Ascending aorta (tissue), 2 donors: ENCODE data around the gene KIAA1671. TPM values are rescaled to one million over a fixed set of nuclear protein-coding genes. Genes with fewer than 3 reads are reported as not detected.

Experiments used
- DNase-seq, 2 donors: peaks; one replicate each; pipeline ENCODE4 v3.0.0-alpha.2; 2019; ENCODE audit warnings: low spot score in 2 of 2
- H3K27ac ChIP-seq, 2 donors: fragments of 200-600 bp; sonication (generic); one replicate each; pipeline ENCODE4 v1.5.1; 2016 to 2017; ENCODE audit warnings: mild to moderate bottlenecking in 1 of 2
- H3K27me3 ChIP-seq: fragments of 200-600 bp; sonication (generic); one replicate; pipeline ENCODE4 v1.5.1; 2017
- H3K36me3 ChIP-seq, 2 donors: fragments of 200-600 bp; sonication (generic); one replicate each; pipeline ENCODE4 v1.5.1; 2016
- H3K4me1 ChIP-seq, 2 donors: fragments of 200-600 bp; sonication (generic); one replicate each; pipeline ENCODE4 v1.5.1; 2016 to 2017; ENCODE audit warnings: mild to moderate bottlenecking in 1 of 2
- H3K4me3 ChIP-seq, 2 donors: fragments of 200-600 bp; sonication (generic); one replicate each; pipeline ENCODE4 v1.5.1; 2016 to 2017; ENCODE audit warnings: mild to moderate bottlenecking in 1 of 2
- H3K9me3 ChIP-seq, 2 donors: fragments of 200-600 bp; sonication (generic); one replicate each; pipeline ENCODE4 v1.5.1; 2016
- CTCF ChIP-seq, 3 experiments: fragments of 200-600 bp in 2 of 3; fragments of 450-650 bp in 1 of 3; sonication (generic) in 2 of 3; IDR thresholded peaks; one replicate each; pipeline ENCODE4 v1.5.1; 2016 to 2019; ENCODE audit warnings: antibody characterized with exemption in 3 of 3, mild to moderate bottlenecking in 1 of 3, moderate library complexity in 1 of 3
- intact Hi-C: fragments of 100-400 bp; cut with DNase I; formaldehyde crosslinking; loops from one replicate; pipeline ENCODE4 v1.15.1; 2023
- total RNA-seq: library from RNA; depleted of rRNA; stranded (reverse); fragments of >200 nt; gene quantifications from one replicate; pipeline ENCODE4 v1.1.0, GENCODE V29; 2016

The KIAA1671 gene
- total RNA-seq, 1 donor from 2014 or later: 79.0 TPM

DNA sequence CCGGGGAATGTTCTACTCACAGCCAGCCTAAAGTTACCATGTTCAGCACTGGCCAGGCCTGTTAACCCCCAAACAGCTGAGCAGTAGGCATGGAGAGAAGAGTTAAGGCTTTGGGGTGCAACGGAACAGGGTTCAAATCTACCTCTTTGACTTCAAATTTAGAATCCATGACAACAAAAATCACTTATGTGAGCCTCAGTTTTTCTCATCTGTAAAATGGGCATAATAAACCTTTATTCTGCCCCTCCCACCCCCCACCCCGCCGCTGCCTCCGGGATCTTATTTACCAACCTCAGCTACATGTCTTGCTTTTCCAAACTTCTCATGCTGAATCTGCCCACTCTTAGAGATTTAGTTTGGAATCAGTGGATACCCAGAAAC is 134.4 kb downstream of the KIAA1671 start:
- Histone ChIP-seq H3K36me3 (peaks cover 0 to 9% of the 10 kb centered on the region in 2 donors), H3K4me1 (peaks cover 22 to 72% of the 10 kb centered on the region in 2 donors), H3K27me3 (no peaks in the 10 kb centered on the region), H3K27ac (peak overlapping the region; percentile 91 to 96), H3K9me3 (no peaks in the 10 kb centered on the region), H3K4me3 (no peak overlapping the region)
- no peak for DNase-seq
- no peak for TF ChIP-seq CTCF (IDR thresholded peaks at IDR 0.05)
- intact Hi-C loops: loop anchor here (1.0 to 2.0 kb wide), 3 partner anchors 12 to 24 kb away; no protein-coding TSS in a partner anchor

GRCh38 chr22:25090225-25090890 is 137.8 kb downstream of the KIAA1671 start:
- intact Hi-C loops: no loop called here
- no peak for TF ChIP-seq CTCF (IDR thresholded peaks at IDR 0.05)
- DNase-seq: no peak
- Histone ChIP-seq H3K9me3 (no peaks in the 10 kb centered on the region), H3K27me3 (no peaks in the 10 kb centered on the region), H3K27ac (peak overlapping the region; percentile 48 to 91), H3K4me3 (no peak overlapping the region), H3K4me1 (peaks cover 17 to 70% of the 10 kb centered on the region in 2 donors), H3K36me3 (peaks cover 0 to 9% of the 10 kb centered on the region in 2 donors)

DNA sequence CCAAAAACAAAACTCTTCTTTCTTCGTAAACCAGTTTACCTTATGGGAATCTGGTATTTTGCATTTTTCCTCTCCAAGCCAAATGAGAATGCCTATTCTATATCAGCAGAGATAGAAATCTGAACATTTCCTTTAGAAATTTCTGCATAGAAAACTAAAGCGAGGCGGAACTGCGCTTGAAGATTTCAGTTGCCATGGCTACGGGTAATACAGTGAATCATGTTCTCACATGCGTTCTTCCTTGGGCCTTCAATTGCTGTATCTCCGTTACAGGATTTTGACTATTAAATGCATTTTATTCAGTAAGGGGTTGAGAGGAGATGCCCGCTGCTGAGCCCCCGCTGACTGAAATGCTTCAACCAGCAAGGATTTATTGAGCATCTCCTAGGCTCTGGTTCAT is 138.9 kb downstream of the KIAA1671 start:
- Histone ChIP-seq H3K27ac (peak overlapping the region; percentile 48 to 91), H3K9me3 (no peaks in the 10 kb centered on the region), H3K36me3 (peaks cover 0 to 9% of the 10 kb centered on the region in 2 donors), H3K27me3 (no peaks in the 10 kb centered on the region), H3K4me3 (no peak overlapping the region), H3K4me1 (peaks cover 11 to 59% of the 10 kb centered on the region in 2 donors)
- intact Hi-C loops: no loop called here
- TF ChIP-seq CTCF (IDR thresholded peaks at IDR 0.05): no peak
- no peak for DNase-seq

GRCh38 chr22:25092119-25092518 is 139.6 kb downstream of the KIAA1671 start:
- no peak overlapping the region for H3K4me3 ChIP-seq
- H3K27me3 ChIP-seq: no peaks in the 10 kb centered on the region
- H3K9me3 ChIP-seq: no peaks in the 10 kb centered on the region
- H3K4me1 ChIP-seq: peaks cover 11 to 55% of the 10 kb centered on the region in 2 donors
- H3K36me3 ChIP-seq: peaks cover 0 to 9% of the 10 kb centered on the region in 2 donors
- H3K27ac ChIP-seq: peak overlapping the region in 1 of 2 donors; percentile 69
- intact Hi-C loops: no loop called here
- no peak for TF ChIP-seq CTCF (IDR thresholded peaks at IDR 0.05)
- no peak for DNase-seq

DNA sequence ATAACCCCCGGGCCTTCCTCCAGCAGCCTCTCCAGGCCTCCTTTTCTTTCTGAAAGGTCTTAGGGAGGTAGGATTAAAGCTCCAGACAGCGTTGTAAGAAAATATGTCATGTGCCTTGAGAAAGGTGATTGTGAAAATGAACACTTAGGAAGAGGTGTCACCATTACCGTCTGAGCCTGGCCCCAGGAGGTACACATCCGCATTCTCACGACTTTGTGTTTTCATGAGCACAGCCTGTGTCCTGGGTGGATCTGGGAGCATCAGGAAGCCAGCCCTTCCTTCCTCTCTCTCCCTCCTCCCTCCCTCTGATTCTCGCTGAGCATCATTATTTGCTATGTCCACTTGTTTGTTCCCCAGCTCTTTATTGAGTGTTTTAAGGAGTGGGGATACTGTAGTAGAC is 142.1 kb downstream of the KIAA1671 start:
- Histone ChIP-seq H3K4me1 (peaks cover 16 to 58% of the 10 kb centered on the region in 2 donors), H3K27ac (peak overlapping the region; percentile 60 to 61), H3K9me3 (no peaks in the 10 kb centered on the region), H3K36me3 (no peaks in the 10 kb centered on the region), H3K4me3 (no peak overlapping the region), H3K27me3 (no peaks in the 10 kb centered on the region)
- intact Hi-C loops: no loop called here
- no peak for DNase-seq
- no peak for TF ChIP-seq CTCF (IDR thresholded peaks at IDR 0.05)
